Measurements from ENCODE around the gene TBC1D7. TPM values are rescaled to one million over a fixed set of nuclear protein-coding genes. Genes with fewer than 3 reads are reported as not detected.
"Not testable (repeated sequence)": the region's sequence is repeated elsewhere in the genome, so short reads cannot be mapped to it uniquely, and the experiment has no call there.

The TBC1D7 gene
- total and polyA plus RNA-seq, 2 donors = 10.9 to 20.6 TPM

DNA sequence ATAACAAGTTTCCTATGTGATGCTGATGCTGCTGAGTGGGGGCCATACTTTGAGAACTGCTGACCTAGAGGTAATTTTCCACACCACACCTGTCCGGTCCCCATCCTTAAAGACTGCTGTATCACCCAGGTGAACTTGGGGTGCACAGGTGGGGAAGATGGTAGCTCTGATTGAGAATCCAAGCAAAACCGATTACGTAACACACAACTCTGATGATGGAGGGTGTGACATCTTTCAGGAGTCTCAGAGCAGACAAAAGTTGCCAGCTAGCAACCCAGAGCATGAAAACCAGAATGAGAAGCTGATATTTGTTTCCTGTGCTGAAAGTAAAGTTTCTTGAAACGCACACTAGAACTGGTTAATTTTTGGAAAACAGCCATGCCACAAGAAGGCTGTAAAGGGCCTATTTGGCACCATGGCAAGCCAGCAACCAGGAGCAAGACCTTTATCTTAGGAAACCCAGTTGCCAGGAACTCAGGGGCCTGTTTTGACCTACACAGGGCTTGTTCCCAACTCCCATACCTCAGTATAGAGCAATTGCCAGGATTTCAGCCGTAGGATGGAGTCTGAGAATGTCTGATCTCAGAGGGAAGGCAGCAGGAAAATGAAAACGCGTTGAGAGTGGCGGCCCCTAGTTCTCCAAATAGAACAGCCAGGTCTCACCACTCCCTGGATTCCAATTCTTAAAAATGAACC lies 21.6 kb upstream of the TBC1D7 start:
- no peaks in the 10 kb centered on the region for H3K36me3 ChIP-seq (ENCODE audit: insufficient read depth)
- H3K4me1 ChIP-seq (ENCODE audit: insufficient read depth) = no peaks in the 10 kb centered on the region
- no peak for DNase-seq (ENCODE audit: extremely low spot score)
- WGBS = 91% methylated on average over 8 of the region's 8 CpGs
- no peak overlapping the region for H3K4me3 ChIP-seq (ENCODE audit: low read depth, low read length)
- H3K27ac ChIP-seq (ENCODE audit: low read depth) = no peak overlapping the region

DNA sequence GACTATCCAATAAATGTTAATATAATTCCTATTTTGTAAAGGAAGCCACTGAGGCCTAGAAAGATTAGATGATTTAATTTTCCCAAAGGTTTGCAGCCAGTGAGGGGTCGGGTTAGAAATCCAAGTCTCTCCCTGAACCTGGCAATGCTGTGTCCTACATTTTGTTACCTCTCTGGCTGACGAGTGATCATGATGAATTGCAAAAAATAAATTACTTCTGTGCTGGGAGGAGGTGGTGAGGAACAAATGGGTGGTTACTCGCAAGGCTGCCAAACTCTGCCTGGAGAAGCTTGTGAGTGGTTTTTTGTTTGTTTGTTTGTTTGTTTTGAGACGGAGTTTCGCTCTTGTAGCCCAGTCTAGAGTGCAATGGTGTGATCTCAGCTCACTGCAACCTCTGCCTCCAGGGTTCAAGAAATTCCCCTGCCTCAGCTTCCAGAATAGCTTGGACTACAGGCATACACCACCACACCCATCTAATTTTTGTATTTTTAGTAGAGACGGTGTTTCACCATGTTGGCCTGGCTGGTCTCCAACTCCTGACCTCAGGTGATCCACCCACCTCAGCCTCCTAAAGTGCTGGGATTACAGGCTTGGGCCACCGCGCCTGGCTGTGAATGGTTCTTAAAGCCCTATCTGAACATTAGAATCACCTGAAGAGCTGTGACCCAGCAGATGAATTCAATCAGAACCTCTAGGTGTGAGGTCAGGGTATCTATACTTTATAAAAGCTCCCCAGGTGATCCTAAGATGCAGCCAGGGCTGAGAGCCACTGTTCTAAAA lies 20.2 kb upstream of the TBC1D7 start:
- WGBS = 85% methylated on average over 8 of the region's 8 CpGs
- Histone ChIP-seq H3K4me1 (ENCODE audit: insufficient read depth) (no peaks in the 10 kb centered on the region), H3K4me3 (ENCODE audit: low read depth, low read length) (no peak overlapping the region), H3K36me3 (ENCODE audit: insufficient read depth) (no peaks in the 10 kb centered on the region), H3K27ac (ENCODE audit: low read depth) (no peak overlapping the region)
- DNase-seq (ENCODE audit: extremely low spot score) = no peak

DNA sequence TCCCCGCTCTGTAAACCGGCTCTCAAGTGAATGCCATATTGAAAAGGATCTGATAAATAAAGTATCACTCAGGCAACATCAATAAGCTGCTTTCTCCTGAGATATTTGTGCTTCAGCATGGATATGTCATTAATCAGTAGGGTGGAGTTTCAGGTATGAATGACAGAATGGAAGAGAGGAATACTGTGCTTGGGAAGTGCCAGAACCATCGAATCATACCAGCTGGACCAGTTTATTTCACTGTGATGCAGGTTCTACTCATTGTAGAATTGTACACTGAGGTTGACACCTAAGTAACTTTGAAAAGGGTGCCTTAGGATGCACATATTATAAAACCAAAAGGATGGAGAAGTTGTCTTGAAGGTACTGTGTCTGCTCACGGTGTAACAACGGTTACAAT lies 17.9 kb upstream of the TBC1D7 start:
- DNase-seq (ENCODE audit: extremely low spot score) = no peak
- Histone ChIP-seq H3K27ac (ENCODE audit: low read depth) (no peak overlapping the region), H3K36me3 (ENCODE audit: insufficient read depth) (no peaks in the 10 kb centered on the region), H3K4me1 (ENCODE audit: insufficient read depth) (no peaks in the 10 kb centered on the region), H3K4me3 (ENCODE audit: low read depth, low read length) (no peak overlapping the region)
- 92% methylated on average over 5 of the region's 5 CpGs for WGBS

DNA sequence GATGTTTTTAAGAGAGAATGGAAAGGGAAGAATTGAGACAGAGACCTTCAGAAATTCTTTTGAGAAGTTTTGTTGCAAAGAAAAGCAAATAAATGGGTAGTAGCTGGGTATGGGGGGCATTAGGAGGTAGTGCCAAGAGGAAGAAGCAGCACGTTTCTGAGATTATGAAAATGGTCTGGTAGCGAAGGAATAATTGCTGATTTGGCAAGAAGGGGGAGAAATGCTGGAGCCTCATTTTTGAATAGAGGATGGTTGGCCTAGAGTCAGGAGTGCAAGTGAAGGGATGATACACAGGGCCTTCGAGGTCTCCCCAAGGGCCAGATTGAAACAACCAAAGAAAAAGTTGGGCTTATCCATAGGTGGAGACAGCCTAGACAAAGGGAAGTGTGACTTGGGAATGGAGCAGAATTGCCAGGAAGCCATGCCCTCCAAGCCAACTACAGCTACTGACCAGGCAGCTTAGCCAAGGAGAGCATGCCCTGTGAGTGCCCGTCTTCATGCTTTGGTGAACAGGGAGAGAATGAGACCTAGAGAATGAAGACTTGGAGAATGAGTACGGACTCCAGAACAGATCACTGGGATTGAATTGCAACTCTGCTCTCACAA lies 14.2 kb upstream of the TBC1D7 start:
- Histone ChIP-seq H3K36me3 (ENCODE audit: insufficient read depth) (no peaks in the 10 kb centered on the region), H3K4me3 (ENCODE audit: low read depth, low read length) (no peak overlapping the region), H3K4me1 (ENCODE audit: insufficient read depth) (no peaks in the 10 kb centered on the region), H3K27ac (ENCODE audit: low read depth) (no peak overlapping the region)
- DNase-seq (ENCODE audit: extremely low spot score) = no peak
- 92% methylated on average over 5 of the region's 5 CpGs for WGBS

GRCh38 chr6:13339863-13340630 lies 11.7 kb upstream of the TBC1D7 start:
- H3K27ac ChIP-seq (ENCODE audit: low read depth) = no peak overlapping the region
- 83% methylated on average over 8 of the region's 8 CpGs for WGBS

DNA sequence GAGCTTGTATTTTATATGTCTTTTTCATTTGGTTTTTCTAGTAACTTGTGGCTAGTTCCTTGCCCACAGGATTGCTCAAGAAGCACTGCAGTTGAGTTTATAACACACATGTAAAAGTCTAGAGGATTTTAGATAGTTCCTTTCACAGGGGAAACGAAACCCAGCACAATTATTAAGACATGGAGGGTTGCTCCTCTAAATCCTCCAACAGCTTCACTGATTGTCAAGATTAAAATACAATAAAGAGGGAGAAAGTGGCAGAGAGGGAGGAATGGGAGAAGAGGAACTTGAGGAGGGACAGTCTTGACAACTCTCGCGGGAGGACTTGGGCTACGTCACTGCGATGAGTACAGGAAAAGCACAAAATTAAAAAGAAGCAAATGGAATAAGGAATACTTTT lies 9.7 kb upstream of the TBC1D7 start:
- whole genome bisulfite sequencing = 87% methylated on average over 5 of the region's 5 CpGs
- Histone ChIP-seq H3K4me3 (ENCODE audit: low read depth, low read length) (no peak overlapping the region), H3K36me3 (ENCODE audit: insufficient read depth) (no peaks in the 10 kb centered on the region), H3K27ac (ENCODE audit: low read depth) (no peak overlapping the region), H3K4me1 (ENCODE audit: insufficient read depth) (no peaks in the 10 kb centered on the region)
- no peak for DNase-seq (ENCODE audit: extremely low spot score)

More at GRCh38 chr6:13339863-13340630, 11.7 kb upstream of the TBC1D7 start:
- Histone ChIP-seq H3K4me1 (ENCODE audit: insufficient read depth) (no peaks in the 10 kb centered on the region), H3K36me3 (ENCODE audit: insufficient read depth) (no peaks in the 10 kb centered on the region), H3K4me3 (ENCODE audit: low read depth, low read length) (no peak overlapping the region)
- no peak for DNase-seq (ENCODE audit: extremely low spot score)

DNA sequence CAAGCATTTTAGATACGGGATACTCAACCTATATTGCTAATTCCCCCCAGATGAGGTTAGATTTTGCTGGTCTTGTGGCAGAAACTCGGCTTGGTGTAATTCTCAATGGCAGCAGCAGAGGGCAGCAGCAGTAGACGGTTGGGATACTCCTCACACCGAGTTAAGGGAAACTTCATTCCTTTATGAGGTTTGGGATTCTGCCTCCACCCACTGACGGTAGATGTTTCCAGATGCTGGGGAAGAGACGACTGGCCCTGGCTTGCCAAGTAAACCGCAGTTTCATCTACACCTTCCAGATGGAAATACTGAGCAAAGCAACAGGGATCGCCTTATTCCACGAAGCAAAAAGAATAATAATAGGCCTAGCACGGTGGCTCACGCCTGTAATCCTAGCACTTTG lies 8.2 kb upstream of the TBC1D7 start:
- peak; percentile 57 for DNase-seq (ENCODE audit: extremely low spot score)
- no peak overlapping the region for H3K27ac ChIP-seq (ENCODE audit: low read depth)
- no peaks in the 10 kb centered on the region for H3K36me3 ChIP-seq (ENCODE audit: insufficient read depth)
- H3K4me3 ChIP-seq (ENCODE audit: low read depth, low read length) = no peak overlapping the region
- 22% methylated on average over 11 of the region's 11 CpGs for WGBS
- no peaks in the 10 kb centered on the region for H3K4me1 ChIP-seq (ENCODE audit: insufficient read depth)

DNA sequence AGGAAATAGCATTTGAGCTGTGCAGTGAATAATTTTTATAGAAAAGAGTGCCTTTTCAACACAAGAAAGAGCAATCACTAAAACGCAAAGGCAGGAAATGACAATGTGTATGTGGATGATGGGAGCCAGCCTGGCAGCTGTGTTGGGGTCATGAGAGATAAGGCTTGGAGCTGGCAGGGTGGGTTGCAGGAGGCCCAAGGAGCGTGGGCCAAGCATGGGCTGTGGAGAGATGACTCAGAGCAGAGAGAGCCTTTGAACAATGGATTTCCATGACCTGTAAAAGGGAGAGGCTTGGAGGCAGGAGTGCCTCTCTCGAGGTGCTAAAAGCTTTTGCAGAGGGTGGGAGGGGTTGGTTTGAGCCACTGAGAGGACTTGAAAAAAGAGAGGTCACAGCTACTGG lies 6.6 kb upstream of the TBC1D7 start:
- H3K36me3 ChIP-seq (ENCODE audit: insufficient read depth) = no peaks in the 10 kb centered on the region
- 50% methylated on average over 3 of the region's 3 CpGs for WGBS
- no peak overlapping the region for H3K4me3 ChIP-seq (ENCODE audit: low read depth, low read length)
- no peaks in the 10 kb centered on the region for H3K4me1 ChIP-seq (ENCODE audit: insufficient read depth)
- no peak overlapping the region for H3K27ac ChIP-seq (ENCODE audit: low read depth)
- no peak for DNase-seq (ENCODE audit: extremely low spot score)

GRCh38 chr6:13332349-13332706 lies 4.0 kb upstream of the TBC1D7 start:
- Histone ChIP-seq H3K27ac (ENCODE audit: low read depth) (no peak overlapping the region), H3K4me1 (ENCODE audit: insufficient read depth) (no peaks in the 10 kb centered on the region), H3K36me3 (ENCODE audit: insufficient read depth) (no peaks in the 10 kb centered on the region), H3K4me3 (ENCODE audit: low read depth, low read length) (no peak overlapping the region)
- no peak for DNase-seq (ENCODE audit: extremely low spot score)
- 66% methylated on average over 2 of the region's 2 CpGs for WGBS

DNA sequence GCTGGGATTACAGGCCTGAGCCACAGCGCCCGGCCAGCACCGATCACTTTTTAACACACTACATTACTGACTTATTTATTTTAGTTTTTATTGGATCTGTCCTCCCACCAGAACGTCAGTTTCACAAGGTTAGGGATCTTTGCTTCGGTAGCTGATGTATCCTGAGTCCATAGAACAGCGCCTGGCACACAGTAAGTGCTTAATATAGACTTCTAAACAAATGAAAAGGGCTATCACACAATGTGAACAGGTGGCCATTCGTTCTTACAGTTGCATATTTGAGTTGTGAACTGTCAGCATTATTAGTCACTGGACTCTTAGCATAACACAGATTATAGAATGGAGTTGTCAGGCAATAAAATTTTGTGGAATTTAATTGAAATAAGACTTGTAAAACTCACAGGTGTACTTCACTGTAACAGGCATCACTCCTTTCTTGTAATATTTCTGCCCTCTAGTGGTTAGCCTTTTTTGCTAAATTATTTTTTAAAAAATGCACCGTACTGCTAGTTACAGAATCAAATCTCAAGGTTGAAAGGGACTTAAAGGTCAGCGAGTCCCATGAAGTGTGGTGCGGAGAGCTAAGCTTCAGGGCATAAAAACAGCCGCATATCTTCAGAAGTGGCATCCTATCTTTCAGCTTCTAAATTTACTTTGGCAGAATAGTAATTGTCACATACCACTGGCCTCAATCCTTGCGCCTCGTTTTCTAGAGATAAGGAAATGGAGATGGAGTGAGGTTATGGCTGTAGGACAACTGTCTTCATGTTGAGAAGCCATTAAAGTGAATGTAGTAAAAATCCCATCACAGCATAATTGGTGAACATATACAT lies 3.4 kb upstream of the TBC1D7 start:
- no peak for DNase-seq (ENCODE audit: extremely low spot score)
- WGBS = 52% methylated on average over 13 of the region's 13 CpGs
- H3K27ac ChIP-seq (ENCODE audit: low read depth) = no peak overlapping the region
- no peak overlapping the region for H3K4me3 ChIP-seq (ENCODE audit: low read depth, low read length)
- H3K36me3 ChIP-seq (ENCODE audit: insufficient read depth) = no peaks in the 10 kb centered on the region
- no peaks in the 10 kb centered on the region for H3K4me1 ChIP-seq (ENCODE audit: insufficient read depth)

DNA sequence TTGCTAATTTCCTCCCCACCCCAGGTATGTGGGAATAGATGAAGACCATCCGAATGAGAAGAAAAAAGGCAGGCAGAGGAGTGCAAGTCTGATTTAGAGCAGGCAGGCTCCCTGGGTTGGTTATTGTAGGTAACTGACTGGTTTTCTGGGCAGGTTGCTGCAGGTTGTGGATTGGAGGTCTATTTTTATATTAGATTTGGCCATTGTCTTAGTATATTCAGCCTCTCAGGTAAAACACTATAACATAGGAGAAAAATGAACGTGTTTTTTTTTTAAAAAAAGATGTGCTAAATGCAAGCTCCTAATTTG lies 492 bp upstream of the TBC1D7 start:
- H3K27ac ChIP-seq (ENCODE audit: low read depth) = peak overlapping the region; percentile 94
- no peaks in the 10 kb centered on the region for H3K36me3 ChIP-seq (ENCODE audit: insufficient read depth)
- peak overlapping the region; percentile 92 for H3K4me3 ChIP-seq (ENCODE audit: low read depth, low read length)
- H3K4me1 ChIP-seq (ENCODE audit: insufficient read depth) = no peaks in the 10 kb centered on the region
- 6% methylated on average over 2 of the region's 2 CpGs for WGBS
- DNase-seq (ENCODE audit: extremely low spot score) = no peak

DNA sequence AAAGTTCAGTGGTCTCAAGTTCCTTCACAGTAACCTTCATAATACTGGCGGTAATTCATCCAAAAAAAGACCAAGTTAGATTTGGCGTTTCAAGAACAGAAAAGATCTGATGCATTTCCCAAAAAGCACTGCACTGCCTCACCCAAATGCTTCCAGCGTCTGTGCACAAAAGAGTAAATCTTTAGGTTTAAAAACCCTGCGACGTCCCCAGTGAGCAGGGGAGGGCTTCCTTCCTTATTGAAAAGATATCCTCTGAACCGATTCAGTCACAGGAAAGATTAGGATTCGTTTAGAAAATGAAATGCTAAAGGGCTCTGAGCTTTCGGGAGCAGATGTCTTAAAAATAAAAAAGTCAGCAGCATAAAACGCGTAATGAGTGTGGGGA lies 654 bp downstream of the TBC1D7 start:
- Histone ChIP-seq H3K36me3 (ENCODE audit: insufficient read depth) (no peaks in the 10 kb centered on the region), H3K4me1 (ENCODE audit: insufficient read depth) (no peaks in the 10 kb centered on the region), H3K27ac (ENCODE audit: low read depth) (no peak overlapping the region), H3K4me3 (ENCODE audit: low read depth, low read length) (peak overlapping the region; percentile 92)
- WGBS = under 1% methylated on average over 10 of the region's 10 CpGs
- DNase-seq (ENCODE audit: extremely low spot score) = peak; percentile 15

DNA sequence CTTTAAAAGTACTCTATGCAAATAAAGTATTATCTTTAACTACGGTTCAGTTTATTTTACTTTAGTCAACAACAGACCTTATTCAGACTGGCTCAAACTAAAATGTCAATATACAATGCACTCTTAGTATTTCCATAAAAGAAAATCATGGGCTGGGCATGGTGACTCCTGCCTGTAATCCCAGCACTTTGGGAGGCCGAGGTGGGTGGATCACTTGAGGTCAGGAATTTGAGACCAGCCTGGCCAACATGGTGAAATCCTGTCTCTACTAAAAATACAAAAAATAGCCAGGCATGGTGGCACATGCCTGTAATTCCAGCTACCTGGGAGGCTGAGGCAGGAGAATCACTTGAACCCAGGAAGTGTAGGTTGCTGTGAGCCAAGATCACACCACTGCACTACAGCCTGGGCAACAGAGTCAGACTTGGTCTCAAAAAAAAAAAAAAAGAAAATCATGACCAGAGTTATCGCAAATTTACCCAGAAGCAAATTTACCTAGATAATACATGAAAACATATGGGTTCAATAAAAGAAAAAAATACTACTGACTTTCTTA lies 2.2 kb downstream of the TBC1D7 start:
- not testable (repeated sequence) for H3K27ac ChIP-seq (ENCODE audit: low read depth); H3K4me3 ChIP-seq (ENCODE audit: low read depth, low read length); DNase-seq (ENCODE audit: extremely low spot score); H3K4me1 ChIP-seq (ENCODE audit: insufficient read depth); H3K36me3 ChIP-seq (ENCODE audit: insufficient read depth)
- 81% methylated on average over 3 of the region's 3 CpGs for WGBS

Data from urinary bladder (tissue), 4 donors.